Muscle of back (tissue), 11 donors: ENCODE data around the gene CALB2. TPM values are rescaled to one million over a fixed set of nuclear protein-coding genes. Genes with fewer than 3 reads are reported as not detected.

Source experiments
- DNase-seq, 3 donors: peaks; one replicate each; pipeline versions ENCODE4 v3.0.0 to v3.0.0-alpha.2; 2013
- polyA plus RNA-seq, 10 donors: library from polyadenylated mRNA; unstranded; fragments of 120-200 nt; gene quantifications; one replicate each; pipeline ENCODE4 v1.2.1, GENCODE V29; 2013; ENCODE audit not compliant: insufficient read length in 10 of 10

Gene CALB2
- polyA plus RNA-seq, 10 donors = 0.46 to 3.1 (median 1.1) TPM

DNA sequence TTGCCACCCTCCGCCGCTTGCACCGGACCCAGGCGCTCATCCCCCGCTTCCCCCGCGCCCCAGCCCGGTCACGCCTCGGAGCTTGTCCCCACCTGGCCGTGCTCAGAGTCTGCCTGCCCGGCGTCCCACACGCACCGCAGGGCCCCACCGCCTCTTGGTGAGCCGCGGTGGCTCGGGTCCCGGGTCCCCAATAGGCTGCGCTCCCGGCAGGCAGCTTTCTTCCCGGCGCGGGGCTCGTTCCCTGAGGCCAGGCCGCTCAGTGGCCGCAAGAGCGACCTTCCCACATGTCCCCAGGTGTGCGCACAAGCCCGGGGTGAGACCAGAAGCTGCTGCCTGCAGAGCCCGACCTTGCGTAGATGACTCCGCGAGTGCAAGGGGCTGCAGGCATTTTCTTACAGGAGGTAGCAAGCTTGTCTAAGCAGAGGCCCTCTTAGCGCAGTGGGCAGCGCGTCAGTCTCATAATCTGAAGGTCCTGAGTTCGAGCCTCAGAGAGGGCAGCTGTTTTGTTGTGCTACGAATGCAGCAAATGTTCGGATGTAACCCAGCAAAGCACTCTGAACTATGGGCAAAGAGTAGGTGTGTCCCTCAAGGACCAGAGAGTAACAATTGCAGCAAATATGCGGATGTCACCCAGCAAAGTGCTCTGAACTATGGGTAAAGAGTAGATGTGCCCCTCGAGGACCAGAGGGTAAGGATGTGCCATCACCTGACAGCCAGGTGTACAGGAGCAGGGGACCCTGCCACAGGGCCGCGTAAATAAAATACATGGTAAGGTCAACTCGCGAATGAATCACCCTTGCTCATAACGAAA is 67.8 kb downstream of the CALB2 start:
- peak in 1 of 3 donors; percentile 55 for DNase-seq

GRCh38 chr16:71426880-71427615 is 68.5 kb downstream of the CALB2 start:
- DNase-seq = no peak

DNA sequence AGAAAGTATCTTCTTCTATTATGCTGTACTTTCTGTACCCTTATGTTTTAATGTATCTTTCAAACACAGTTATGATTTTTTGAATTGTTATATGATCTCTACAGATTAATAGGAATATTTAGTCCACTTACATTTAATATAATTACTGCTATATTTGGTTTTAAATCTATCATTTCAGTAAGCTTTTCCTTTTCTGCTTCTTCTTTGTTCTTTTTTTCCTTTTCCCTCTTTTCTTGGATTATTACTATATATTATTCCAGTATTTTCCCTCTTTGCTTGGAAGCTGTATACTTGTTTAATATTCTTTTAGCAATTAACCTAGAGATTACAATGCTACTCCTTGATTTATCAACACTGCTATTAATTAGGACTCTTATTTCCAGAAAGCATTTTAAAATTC is 69.9 kb downstream of the CALB2 start:
- DNase-seq = no peak

DNA sequence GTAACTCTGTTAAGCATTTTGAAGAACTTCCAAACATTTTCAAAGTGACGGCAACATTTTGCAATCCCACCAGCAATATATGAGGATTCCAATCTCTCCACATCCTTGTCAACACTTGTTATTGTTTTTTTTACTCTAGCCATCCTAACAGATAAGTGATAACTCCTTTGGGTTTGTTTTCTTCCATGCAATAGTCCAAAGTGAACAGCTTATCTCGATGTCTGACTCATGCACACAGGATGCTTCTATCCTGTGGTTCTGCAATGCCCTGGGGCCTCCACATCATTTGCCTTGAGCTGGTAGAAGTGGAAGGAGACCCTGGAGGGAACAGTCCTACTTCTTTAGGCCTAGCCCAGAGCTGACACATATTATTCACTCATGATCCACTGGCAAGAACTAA is 70.4 kb downstream of the CALB2 start:
- no peak for DNase-seq

DNA sequence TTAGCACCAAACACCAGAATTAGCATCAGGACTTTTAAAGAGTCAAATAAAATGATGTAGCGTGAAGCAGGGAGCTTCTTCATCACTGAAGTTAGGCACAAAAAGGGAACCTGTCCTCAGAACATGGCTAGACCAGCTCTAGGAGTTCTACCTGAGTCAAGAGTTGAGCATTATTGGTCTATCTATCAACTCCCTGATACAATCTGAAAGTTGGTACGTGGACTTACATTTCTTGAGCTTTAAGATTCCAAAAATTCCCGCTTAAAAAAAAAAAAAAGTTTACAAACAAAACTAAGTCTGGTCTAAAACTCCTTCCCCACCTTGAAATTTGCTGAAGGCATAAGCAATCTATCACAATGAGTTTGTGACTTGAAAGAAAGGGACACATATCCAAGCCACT is 71.1 kb downstream of the CALB2 start:
- no peak for DNase-seq

DNA sequence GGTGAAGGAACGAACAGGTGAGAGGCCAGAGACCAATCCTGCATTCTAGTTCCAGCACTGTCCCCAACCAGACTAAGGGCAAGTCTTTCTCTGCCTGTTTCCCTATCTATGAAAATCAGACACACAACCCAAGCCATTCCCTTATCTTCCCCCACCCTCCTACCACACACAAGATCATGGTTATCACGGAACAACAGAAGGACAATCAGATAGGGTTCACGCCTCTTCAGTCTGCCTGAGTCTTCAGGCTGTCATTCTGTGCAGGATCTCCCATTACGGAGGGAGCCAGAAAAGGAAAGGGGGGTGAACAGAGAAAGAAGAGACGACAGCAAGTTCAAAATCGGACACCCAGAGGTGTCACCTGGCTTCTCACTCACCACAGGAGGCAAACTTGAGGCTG is 72.2 kb downstream of the CALB2 start:
- no peak for DNase-seq

- DNase-seq = no peak
Observed at GRCh38 chr16:71431176-71431575, 72.7 kb downstream of the CALB2 start.

GRCh38 chr16:71431991-71432390 is 73.5 kb downstream of the CALB2 start:
- no peak for DNase-seq

- DNase-seq = no peak
Observed at GRCh38 chr16:71432906-71433305, 74.4 kb downstream of the CALB2 start.

DNA sequence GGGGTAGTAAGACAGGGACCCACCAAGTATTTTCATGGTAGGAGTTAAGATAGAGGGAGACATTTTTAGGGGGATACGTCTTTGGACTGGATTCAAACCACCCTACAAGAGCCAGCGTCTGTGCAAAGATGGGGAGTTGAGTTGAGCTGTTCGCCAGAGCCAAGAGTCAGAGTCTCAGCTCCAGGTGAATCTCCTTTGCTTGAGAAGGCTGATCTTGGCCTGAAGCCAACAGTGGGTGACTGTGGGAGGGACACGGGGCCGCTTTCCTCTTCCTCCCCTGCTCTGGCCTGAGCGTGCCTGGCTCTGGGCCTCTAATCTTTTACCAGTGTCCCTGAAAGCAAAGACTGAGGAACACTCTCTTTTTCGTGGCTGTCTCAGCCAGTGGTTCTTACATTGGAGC is 78.0 kb downstream of the CALB2 start:
- no peak for DNase-seq

- no peak for DNase-seq
Observed at GRCh38 chr16:71439523-71439922, 81.0 kb downstream of the CALB2 start.

Other genes with a start within 250 kb of the CALB2 start
- gene HYDIN, start 128.0 kb upstream of the CALB2 start, polyA plus RNA-seq = 1 to 10 TPM in 9 of 10 donors, under 1 TPM in 1; 0.60 to 4.9 (median 1.6) TPM
- gene CMTR2, start 69.3 kb upstream of the CALB2 start, polyA plus RNA-seq = 10 to 100 TPM; 17.4 to 32.7 (median 23.5) TPM
- not detected for gene TLE7, start 83.3 kb downstream of the CALB2 start, polyA plus RNA-seq
- 10 to 100 TPM in 7 of 10 donors, 1 to 10 TPM in 3; 9.1 to 14.0 (median 10.6) TPM for gene ZNF23, start 103.5 kb downstream of the CALB2 start, polyA plus RNA-seq
- 1 to 10 TPM; 1.7 to 3.5 (median 2.5) TPM for gene ZNF19, start 130.6 kb downstream of the CALB2 start, polyA plus RNA-seq
- gene CHST4, start 167.7 kb downstream of the CALB2 start, polyA plus RNA-seq = under 1 TPM in 2 of 10 donors, not detected in 8; 0.08 to 0.09 TPM
- under 1 TPM in 1 of 10 donors, not detected in 9; 0.05 TPM for gene TAT, start 218.4 kb downstream of the CALB2 start, polyA plus RNA-seq